H1 (cell line): ENCODE data around the gene DNAJC16. TPM values are rescaled to one million over a fixed set of nuclear protein-coding genes. Genes with fewer than 3 reads are reported as not detected.

ENCODE experiments used
- CTCF ChIA-PET: fragments of 300-600 bp; sonication (Branson Sonifier 250); formaldehyde crosslinking; loops from one replicate; lab custom pipeline; 2021; ENCODE audit not compliant: partially characterized antibody; lab: Charles Lee
- POLR2A ChIA-PET: fragments of 300-600 bp; sonication (Branson Sonifier 250); formaldehyde crosslinking; loops from one replicate; lab custom pipeline; 2021; ENCODE audit warnings: inconsistent platforms; ENCODE audit not compliant: partially characterized antibody; lab: Charles Lee
- DNase-seq, 2 experiments: peaks; one replicate each; pipeline versions ENCODE4 v3.0.0 to v3.0.0-alpha.2; 2010 to 2022; ENCODE audit warnings: low spot score in 2 of 2, low read depth in 1 of 2, mixed read lengths in 1 of 2
- FAIRE-seq: peaks from 2 replicates; lab custom pipeline; 2011; peaks lifted over from hg19 to GRCh38; lab: Jason Lieb, UNC
- H2AFZ ChIP-seq: 2 replicates; pipeline ENCODE4 v1.8.1; 2012; ENCODE audit warnings: low read length, inconsistent platforms
- H2AK5ac ChIP-seq: 2 replicates; pipeline ENCODE4 v1.6.1; 2013; ENCODE audit warnings: low read depth, low read length
- H2BK120ac ChIP-seq: replicated peaks from 2 replicates; pipeline ENCODE3; 2013; ENCODE audit warnings: low read depth, low read length, inconsistent platforms
- H2BK12ac ChIP-seq: 2 replicates; pipeline ENCODE4 v1.6.1; 2013; ENCODE audit warnings: low read depth, low read length
- H2BK15ac ChIP-seq: 2 replicates; pipeline ENCODE4 v1.6.1; 2013; ENCODE audit warnings: low read length
- H2BK20ac ChIP-seq: 2 replicates; pipeline ENCODE4 v1.6.1; 2013; ENCODE audit warnings: low read length
- H2BK5ac ChIP-seq: 2 replicates; pipeline ENCODE4 v1.6.1; 2013; ENCODE audit warnings: low read depth, low read length
- H3K14ac ChIP-seq: 2 replicates; pipeline ENCODE4 v1.6.1; 2013; ENCODE audit warnings: inconsistent platforms; ENCODE audit not compliant: insufficient read length
- H3K18ac ChIP-seq: 2 replicates; pipeline ENCODE4 v1.6.1; 2013; ENCODE audit warnings: low read length; ENCODE audit errors: extremely low read depth
- H3K23ac ChIP-seq: 2 replicates; pipeline ENCODE4 v1.6.1; 2013; ENCODE audit warnings: inconsistent platforms; ENCODE audit not compliant: insufficient read length
- H3K23me2 ChIP-seq: 2 replicates; pipeline ENCODE4 v1.6.1; 2013; ENCODE audit warnings: low read depth, low read length
- H3K27ac ChIP-seq: 2 replicates; pipeline ENCODE4 v1.6.1; 2011; ENCODE audit warnings: low read depth, low read length, inconsistent platforms
- H3K27me3 ChIP-seq, 4 experiments: replicated peaks in 1 of 4; 1 replicate in 1 of 4; 2 replicates in 3 of 4; pipeline versions ENCODE4 v1.6.1 to v1.8.1; 2011 to 2013; ENCODE audit warnings: low read length in 3 of 4, mild to moderate bottlenecking in 3 of 4, inconsistent platforms in 2 of 4, mixed read lengths in 2 of 4, moderate library complexity in 1 of 4; ENCODE audit not compliant: control insufficient read depth in 3 of 4, insufficient read depth in 3 of 4; ENCODE audit errors: extremely low read depth in 1 of 4
- H3K36me3 ChIP-seq, 4 experiments: 2 replicates each; pipeline versions ENCODE4 v1.6.1 to v1.8.1; 2011 to 2013; ENCODE audit warnings: mild to moderate bottlenecking in 4 of 4, low read length in 3 of 4, moderate library complexity in 2 of 4, control low read depth in 1 of 4, inconsistent platforms in 1 of 4; ENCODE audit not compliant: insufficient read depth in 4 of 4, control insufficient read depth in 2 of 4
- H3K4ac ChIP-seq: replicated peaks from 2 replicates; pipeline ENCODE3; 2013; ENCODE audit warnings: low read length, low read depth, mixed read lengths, inconsistent platforms; ENCODE audit not compliant: insufficient read length
- H3K4me1 ChIP-seq, 4 experiments: replicated peaks in 1 of 4; 1 replicate in 1 of 4; 2 replicates in 3 of 4; pipeline versions ENCODE4 v1.6.1 to v1.8.1; 2011 to 2013; ENCODE audit warnings: low read length in 3 of 4, inconsistent platforms in 2 of 4, mixed read lengths in 1 of 4; ENCODE audit not compliant: insufficient read depth in 4 of 4, control insufficient read depth in 3 of 4
- H3K4me2 ChIP-seq, 2 experiments: 2 replicates each; pipeline versions ENCODE4 v1.6.1 to v1.8.1; 2011 to 2013; ENCODE audit warnings: low read depth in 2 of 2, low read length in 2 of 2, control low read depth in 1 of 2, inconsistent platforms in 1 of 2, mild to moderate bottlenecking in 1 of 2; ENCODE audit not compliant: insufficient read depth in 1 of 2
- H3K4me3 ChIP-seq, 4 experiments: fragments of 200-600, 300-600 bp in 1 of 4; sonication (generic), shearing (Covaris generic), sonication (Bioruptor Twin) in 1 of 4; 2 replicates each; pipeline versions ENCODE4 v1.5.1 to v1.8.1; 2011 to 2016; ENCODE audit warnings: low read length in 4 of 4, low read depth in 3 of 4, control low read depth in 2 of 4, inconsistent platforms in 2 of 4, mild to moderate bottlenecking in 2 of 4, mixed read lengths in 1 of 4, moderate library complexity in 1 of 4; ENCODE audit not compliant: insufficient read depth in 2 of 4; ENCODE audit errors: extremely low read depth in 1 of 4
- H3K56ac ChIP-seq: replicated peaks from 2 replicates; pipeline ENCODE3; 2013; ENCODE audit warnings: low read depth, mild to moderate bottlenecking, mixed read lengths, low read length, inconsistent platforms; ENCODE audit not compliant: insufficient read length
- H3K79me1 ChIP-seq: 2 replicates; pipeline ENCODE4 v1.6.1; 2013; ENCODE audit warnings: low read depth, low read length, control low read depth
- H3K79me2 ChIP-seq, 2 experiments: 2 replicates each; pipeline versions ENCODE4 v1.6.1 to v1.8.1; 2012 to 2013; ENCODE audit warnings: low read length in 2 of 2, mild to moderate bottlenecking in 2 of 2, inconsistent platforms in 1 of 2; ENCODE audit not compliant: insufficient read depth in 2 of 2, control insufficient read depth in 1 of 2
- H3K9ac ChIP-seq, 4 experiments: replicated peaks in 1 of 4; 1 replicate in 1 of 4; 2 replicates in 3 of 4; pipeline versions ENCODE4 v1.6.1 to v1.8.1; 2011 to 2013; ENCODE audit warnings: low read depth in 3 of 4, low read length in 3 of 4, control low read depth in 2 of 4, mild to moderate bottlenecking in 2 of 4, moderate library complexity in 2 of 4, inconsistent platforms in 1 of 4; ENCODE audit errors: extremely low read depth in 1 of 4
- H3K9me3 ChIP-seq, 2 experiments: 2 replicates each; pipeline versions ENCODE4 v1.6.1 to v1.8.1; 2012 to 2013; ENCODE audit warnings: mild to moderate bottlenecking in 2 of 2, moderate library complexity in 2 of 2, control low read depth in 1 of 2, inconsistent platforms in 1 of 2, low read depth in 1 of 2, low read length in 1 of 2, mixed read lengths in 1 of 2; ENCODE audit not compliant: insufficient read depth in 2 of 2
- H4K20me1 ChIP-seq, 2 experiments: replicated peaks in 1 of 2; 2 replicates each; pipeline versions ENCODE3 to v1.8.1; 2011 to 2013; ENCODE audit warnings: inconsistent platforms in 2 of 2, low read length in 2 of 2, mild to moderate bottlenecking in 1 of 2; ENCODE audit not compliant: insufficient read depth in 2 of 2, control insufficient read depth in 1 of 2
- H4K5ac ChIP-seq: 2 replicates; pipeline ENCODE4 v1.6.1; 2013; ENCODE audit warnings: low read length, low read depth, mixed read lengths, inconsistent platforms; ENCODE audit not compliant: insufficient read length
- H4K8ac ChIP-seq: 2 replicates; pipeline ENCODE4 v1.8.0; 2013; ENCODE audit warnings: mild to moderate bottlenecking, moderate library complexity, low read length, inconsistent platforms; ENCODE audit not compliant: insufficient read depth; ENCODE audit errors: extremely low read depth
- H4K91ac ChIP-seq: replicated peaks from 2 replicates; pipeline ENCODE3; 2013; ENCODE audit warnings: low read length, mixed read lengths, inconsistent platforms; ENCODE audit not compliant: insufficient read length
- ASH2L ChIP-seq: fragments of 200-600, 300-600 bp; sonication (generic); IDR thresholded peaks from one replicate; pipeline ENCODE4 v1.7.1; 2017; ENCODE audit warnings: low read length
- BACH1 ChIP-seq: IDR thresholded peaks from 2 replicates; pipeline ENCODE4 v1.6.1; 2012; ENCODE audit warnings: low read length, improper control_type of control experiment
- EGR1 ChIP-seq: IDR thresholded peaks from 2 replicates; pipeline ENCODE4 v1.6.1; 2011; ENCODE audit warnings: low read depth, low read length, borderline replicate concordance
- JUN ChIP-seq: IDR thresholded peaks from 2 replicates; pipeline ENCODE4 v1.6.1; 2011; ENCODE audit warnings: low read depth, mild to moderate bottlenecking, improper control_type of control experiment, low read length
- KDM5A ChIP-seq: fragments of 200-600 bp; IDR thresholded peaks from 2 replicates; pipeline ENCODE4 v1.7.1; 2012; ENCODE audit warnings: mild to moderate bottlenecking, low read length, inconsistent platforms, mixed read lengths
- MAX ChIP-seq: IDR thresholded peaks from 2 replicates; pipeline ENCODE4 v1.6.1; 2012; ENCODE audit warnings: inconsistent platforms
- POLR2AphosphoS5 ChIP-seq: IDR thresholded peaks from 2 replicates; pipeline ENCODE4 v1.6.1; 2011; ENCODE audit warnings: low read depth, low read length
- RFX5 ChIP-seq: IDR thresholded peaks from 2 replicates; pipeline ENCODE4 v1.6.1; 2011; ENCODE audit warnings: low read depth, low read length, improper control_type of control experiment, borderline replicate concordance
- RNF2 ChIP-seq: fragments of 200-900, 300-1000 bp; sonication (generic); IDR thresholded peaks from 2 replicates; pipeline ENCODE4 v1.7.1; 2016; ENCODE audit warnings: borderline replicate concordance, low read depth, mild to moderate bottlenecking, antibody characterized with exemption, low read length; ENCODE audit not compliant: poor library complexity, severe bottlenecking; ENCODE audit errors: missing control alignments
- SAP30 ChIP-seq: fragments of 300-600 bp; sonication (generic); IDR thresholded peaks from 2 replicates; pipeline ENCODE4 v1.7.1; 2012; ENCODE audit warnings: low read length, moderate library complexity, mild to moderate bottlenecking, inconsistent platforms; ENCODE audit not compliant: insufficient read depth, insufficient replicate concordance
- TBP ChIP-seq: IDR thresholded peaks from 2 replicates; pipeline ENCODE4 v1.6.1; 2011; ENCODE audit warnings: low read depth, low read length, improper control_type of control experiment
- TCF12 ChIP-seq: IDR thresholded peaks from 2 replicates; pipeline ENCODE4 v1.6.1; 2011; ENCODE audit warnings: low read depth, mild to moderate bottlenecking, low read length
- TEAD4 ChIP-seq: IDR thresholded peaks from 2 replicates; pipeline ENCODE4 v1.6.1; 2012; ENCODE audit warnings: low read depth, low read length, inconsistent platforms, mixed read lengths
- WGBS, 2 experiments: shearing (Covaris generic) in 1 of 2; methylation state at CpG; one replicate each; pipeline versions ENCODE4 v1.1.6 to v1.1.7; 2013 to 2015; ENCODE audit warnings: low lambda C conversion rate in 2 of 2, mixed read lengths in 2 of 2, inconsistent platforms in 1 of 2, low coverage in 1 of 2, missing lambda C conversion rate in 1 of 2; ENCODE audit not compliant: insufficient replicate concordance in 2 of 2, insufficient coverage in 1 of 2, insufficient read length in 1 of 2; ENCODE audit errors: extremely low coverage in 1 of 2, missing lambda C conversion rate in 1 of 2; 5-methylcytosine and 5-hydroxymethylcytosine counted together
- polyA plus RNA-seq, 7 experiments: library from polyadenylated mRNA; depleted of rRNA in 3 of 7; stranded (reverse) in 5 of 7; unstranded in 2 of 7; fragments of >200 nt in 5 of 7; fragments of 200-250 nt in 2 of 7; gene quantifications; 1 replicate in 5 of 7; 2 replicates in 1 of 7; 4 replicates in 1 of 7; pipeline versions ENCODE4 v1.2.1 to v1.2.3, GENCODE V29; 2011 to 2013; ENCODE audit warnings: missing spikeins in 2 of 7, mixed read lengths in 2 of 7
- total RNA-seq: library from RNA; stranded (reverse); fragmentation: NEBNext Ultra II Directional; extraction: Animal tissue kit (Norgen Biotek cat#: 25700); gene quantifications from 2 replicates; pipeline ENCODE4 v1.2.1, GENCODE V29; 2021

Gene DNAJC16
- total and polyA plus RNA-seq, 2 of the 8 experiments (the other 6 are each of a cell fraction or from before 2014, with no cell fraction given) = 7.9 to 23.3 TPM

GRCh38 chr1:15542388-15543250 is 16.0 kb downstream of the DNAJC16 start:
- no peak overlapping the region for H2AFZ ChIP-seq
- no peak overlapping the region for H3K56ac ChIP-seq
- H3K4me3 ChIP-seq = no peak overlapping the region
- POLR2A ChIA-PET = interaction anchor here (1.1 kb wide), 1 partner anchor 13 kb away, joined by 4 read pairs; no protein-coding TSS in a partner anchor
- no peaks in the 10 kb centered on the region for H3K79me2 ChIP-seq
- no peak overlapping the region for H2BK120ac ChIP-seq
- H3K4me1 ChIP-seq = no peaks in the 10 kb centered on the region
- CTCF ChIA-PET = no interaction called here
- 89% methylated on average over 7 of the region's 7 CpGs; no CpG with 5 or more reads in 1 of the 2 experiments for WGBS, 2 experiments
- H3K27ac ChIP-seq = no peak overlapping the region
- no peak overlapping the region for H3K4ac ChIP-seq
- no peaks in the 10 kb centered on the region for H3K27me3 ChIP-seq
- no peak overlapping the region for H3K14ac ChIP-seq
- H3K23ac ChIP-seq = no peak overlapping the region
- no peaks in the 10 kb centered on the region for H4K20me1 ChIP-seq
- peaks cover 4 to 55% (median 22%) of the 10 kb centered on the region in 4 experiments for H3K36me3 ChIP-seq
- FAIRE-seq = no peak
- no peak overlapping the region for H2BK15ac ChIP-seq
- H2BK12ac ChIP-seq = no peak overlapping the region
- no peak overlapping the region for H2BK5ac ChIP-seq
- no peaks in the 10 kb centered on the region for H3K9me3 ChIP-seq
- H3K4me2 ChIP-seq = no peak overlapping the region
- no peak overlapping the region for H4K5ac ChIP-seq
- no peaks in the 10 kb centered on the region for H3K79me1 ChIP-seq
- no peak for DNase-seq
- H4K91ac ChIP-seq = no peak overlapping the region
- H3K9ac ChIP-seq = no peak overlapping the region
- no peaks in the 10 kb centered on the region for H3K23me2 ChIP-seq
- H2BK20ac ChIP-seq = no peak overlapping the region
- H3K18ac ChIP-seq = no peak overlapping the region
- no peak overlapping the region for H2AK5ac ChIP-seq
- no peak overlapping the region for H4K8ac ChIP-seq
- TF ChIP-seq TBP = no peak
- no peak for TF ChIP-seq BACH1
- TF ChIP-seq POLR2AphosphoS5 = no peak
- TF ChIP-seq TEAD4 = no peak
- no peak for TF ChIP-seq EGR1
- no peak for TF ChIP-seq TCF12
- TF ChIP-seq RNF2 = no peak
- no peak for TF ChIP-seq KDM5A
- no peak for TF ChIP-seq SAP30
- no peak for TF ChIP-seq ASH2L
- TF ChIP-seq MAX = no peak
- no peak for TF ChIP-seq RFX5
- no peak for TF ChIP-seq JUN
